Common myeloid progenitor, CD34-positive (primary cell): Measurements from ENCODE around the gene GRK5.
A peak's percentile ranks its signal among the peaks of the same experiment; 100 is the strongest.

Experiments used
- CTCF ChIA-PET: fragments of 350-600 bp; sonication (Branson Sonifier 250); formaldehyde crosslinking; loops from one replicate; lab custom pipeline; 2021; ENCODE audit warnings: antibody characterized with exemption; lab: Charles Lee
- POLR2A ChIA-PET: fragments of 350-600 bp; sonication (Branson Sonifier 250); formaldehyde crosslinking; loops from one replicate; lab custom pipeline; 2021; ENCODE audit warnings: antibody characterized with exemption; lab: Charles Lee
- DNase-seq, 3 donors: peaks; one replicate each; pipeline versions ENCODE4 v3.0.0 to v3.0.0-alpha.2; 2013
- H3K27ac ChIP-seq, 2 experiments: 1 replicate in 1 of 2; 2 replicates in 1 of 2; pipeline ENCODE4 v1.7.0; 2013; ENCODE audit warnings: inconsistent platforms in 2 of 2, low read length in 2 of 2, mild to moderate bottlenecking in 2 of 2, low read depth in 1 of 2, moderate library complexity in 1 of 2; ENCODE audit not compliant: severe bottlenecking in 2 of 2, insufficient read depth in 1 of 2, poor library complexity in 1 of 2
- H3K27me3 ChIP-seq, 5 experiments: replicated peaks in 2 of 5; 1 replicate in 3 of 5; 2 replicates in 2 of 5; pipeline versions ENCODE4 v1.6.1 to v1.7.0; 2013; ENCODE audit warnings: low read length in 4 of 5, mild to moderate bottlenecking in 2 of 5, moderate library complexity in 2 of 5, inconsistent platforms in 1 of 5; ENCODE audit not compliant: insufficient read depth in 5 of 5, control insufficient read depth in 4 of 5
- H3K36me3 ChIP-seq, 4 experiments: 1 replicate in 2 of 4; 2 replicates in 2 of 4; pipeline versions ENCODE4 v1.6.1 to v1.7.0; 2013; ENCODE audit warnings: low read length in 3 of 4, control low read depth in 1 of 4, mild to moderate bottlenecking in 1 of 4; ENCODE audit not compliant: control insufficient read depth in 4 of 4, insufficient read depth in 4 of 4
- H3K4me1 ChIP-seq, 4 experiments: 1 replicate in 3 of 4; 2 replicates in 1 of 4; pipeline versions ENCODE4 v1.6.1 to v1.7.1; 2013; ENCODE audit warnings: low read length in 3 of 4, mild to moderate bottlenecking in 3 of 4, control low read depth in 1 of 4, inconsistent platforms in 1 of 4, moderate library complexity in 1 of 4; ENCODE audit not compliant: control insufficient read depth in 4 of 4, insufficient read depth in 4 of 4; ENCODE audit errors: control extremely low read depth in 1 of 4
- H3K4me3 ChIP-seq, 7 experiments: 1 replicate in 4 of 7; 2 replicates in 3 of 7; pipeline versions ENCODE4 v1.5.1 to v1.7.0; 2013; ENCODE audit warnings: mild to moderate bottlenecking in 7 of 7, low read length in 6 of 7, moderate library complexity in 6 of 7, inconsistent platforms in 2 of 7, low read depth in 2 of 7, control low read depth in 1 of 7; ENCODE audit not compliant: insufficient read depth in 4 of 7, control insufficient read depth in 1 of 7; ENCODE audit errors: extremely low read depth in 1 of 7
- H3K9me3 ChIP-seq, 5 experiments: 1 replicate in 4 of 5; 2 replicates in 1 of 5; pipeline versions ENCODE4 v1.6.1 to v1.7.1; 2013; ENCODE audit warnings: low read length in 4 of 5, mild to moderate bottlenecking in 2 of 5, inconsistent platforms in 1 of 5, low read depth in 1 of 5, moderate library complexity in 1 of 5; ENCODE audit not compliant: control insufficient read depth in 4 of 5, insufficient read depth in 2 of 5; ENCODE audit errors: control extremely low read depth in 1 of 5
- WGBS: methylation state at CpG from one replicate; pipeline ENCODE4 v1.1.5; 2013; ENCODE audit not compliant: insufficient coverage; 5-methylcytosine and 5-hydroxymethylcytosine counted together

Gene GRK5

GRCh38 chr10:119466076-119466475 lies 258.7 kb downstream of the GRK5 start:
- Histone ChIP-seq H3K27ac (no peak overlapping the region), H3K36me3 (no peaks in the 10 kb centered on the region), H3K4me1 (peaks cover 0 to 4% (median 3%) of the 10 kb centered on the region in 4 experiments), H3K4me3 (no peak overlapping the region), H3K27me3 (peaks cover 0 to 1% (median 0%) of the 10 kb centered on the region in 5 experiments), H3K9me3 (peaks cover 0 to 6% (median 0%) of the 10 kb centered on the region in 5 experiments)
- POLR2A ChIA-PET: no interaction called here
- 91% methylated on average over 5 of the region's 10 CpGs for WGBS
- CTCF ChIA-PET: interaction anchor here (0.6 to 1.2 kb wide), 4 partner anchors 24 to 260 kb away, joined by 3 to 5 read pairs (median 3); no protein-coding TSS in a partner anchor
- DNase-seq: no peak

GRCh38 chr10:119466655-119467054 lies 259.3 kb downstream of the GRK5 start:
- H3K4me3 ChIP-seq: no peak overlapping the region
- no peaks in the 10 kb centered on the region for H3K27me3 ChIP-seq
- POLR2A ChIA-PET: no interaction called here
- H3K36me3 ChIP-seq: no peaks in the 10 kb centered on the region
- peaks cover 0 to 4% (median 3%) of the 10 kb centered on the region in 4 experiments for H3K4me1 ChIP-seq
- 72% methylated on average over 6 of the region's 7 CpGs for WGBS
- peak in 2 of 3 donors; percentile 68 to 77 for DNase-seq
- CTCF ChIA-PET: interaction anchor here (1.0 to 1.2 kb wide), 3 partner anchors 23 to 260 kb away, joined by 3 read pairs; no protein-coding TSS in a partner anchor
- H3K27ac ChIP-seq: no peak overlapping the region
- peaks cover 0 to 6% (median 0%) of the 10 kb centered on the region in 5 experiments for H3K9me3 ChIP-seq

GRCh38 chr10:119468542-119469324 lies 261.4 kb downstream of the GRK5 start:
- H3K4me3 ChIP-seq: no peak overlapping the region
- DNase-seq: no peak
- WGBS: 95% methylated on average over 9 of the region's 13 CpGs
- ChIA-PET CTCF (interaction anchor here (0.8 to 2.0 kb wide), 3 partner anchors 20 to 279 kb away, joined by 3 to 6 read pairs (median 4); no protein-coding TSS in a partner anchor), POLR2A (no interaction called here)
- H3K4me1 ChIP-seq: peaks cover 0 to 4% (median 3%) of the 10 kb centered on the region in 4 experiments
- peaks cover 0 to 8% (median 3%) of the 10 kb centered on the region in 5 experiments for H3K9me3 ChIP-seq
- no peak overlapping the region for H3K27ac ChIP-seq
- no peaks in the 10 kb centered on the region for H3K27me3 ChIP-seq
- no peaks in the 10 kb centered on the region for H3K36me3 ChIP-seq

- Histone ChIP-seq H3K27ac (no peak overlapping the region), H3K36me3 (no peaks in the 10 kb centered on the region), H3K27me3 (no peaks in the 10 kb centered on the region), H3K9me3 (peaks cover 0 to 11% (median 6%) of the 10 kb centered on the region in 5 experiments), H3K4me3 (no peak overlapping the region), H3K4me1 (peaks cover 0 to 4% (median 3%) of the 10 kb centered on the region in 4 experiments)
- DNase-seq: no peak
- CTCF ChIA-PET: interaction anchor here (0.9 to 2.0 kb wide), 2 partner anchors 19 to 44 kb away, joined by 4 to 6 read pairs; no protein-coding TSS in a partner anchor
- over 99% methylated on average over 8 of the region's 8 CpGs for WGBS
- POLR2A ChIA-PET: no interaction called here
Measured at GRCh38 chr10:119469325-119469707, 261.9 kb downstream of the GRK5 start.

- no peak overlapping the region for H3K4me3 ChIP-seq
- ChIA-PET POLR2A (no interaction called here), CTCF (interaction anchor here (0.9 to 2.0 kb wide), 3 partner anchors 11 to 45 kb away, joined by 3 to 6 read pairs (median 6); no protein-coding TSS in a partner anchor)
- WGBS: 85% methylated on average over 7 of the region's 7 CpGs
- H3K27ac ChIP-seq: no peak overlapping the region
- H3K4me1 ChIP-seq: peaks cover 0 to 4% (median 3%) of the 10 kb centered on the region in 4 experiments
- peaks cover 0 to 11% (median 7%) of the 10 kb centered on the region in 5 experiments for H3K9me3 ChIP-seq
- DNase-seq: no peak
- H3K27me3 ChIP-seq: no peaks in the 10 kb centered on the region
- H3K36me3 ChIP-seq: no peaks in the 10 kb centered on the region
Measured at GRCh38 chr10:119469846-119470245, 262.5 kb downstream of the GRK5 start.

GRCh38 chr10:119470920-119471702 lies 263.7 kb downstream of the GRK5 start:
- H3K27ac ChIP-seq: no peak overlapping the region
- H3K9me3 ChIP-seq: peaks cover 0 to 11% (median 7%) of the 10 kb centered on the region in 5 experiments
- H3K4me3 ChIP-seq: no peak overlapping the region
- no peak for DNase-seq
- H3K36me3 ChIP-seq: no peaks in the 10 kb centered on the region
- WGBS: 100% methylated on average over 1 of the region's 3 CpGs
- H3K27me3 ChIP-seq: no peaks in the 10 kb centered on the region
- H3K4me1 ChIP-seq: peaks cover 0 to 4% (median 3%) of the 10 kb centered on the region in 4 experiments
- ChIA-PET CTCF (interaction anchor here (0.9 to 1.8 kb wide), 3 partner anchors 10 to 19 kb away, joined by 3 to 6 read pairs (median 6); no protein-coding TSS in a partner anchor), POLR2A (no interaction called here)
